HG03469 (cell line): ENCODE results near the gene CPEB3.
"Not testable (repeated sequence)": the region's sequence is repeated elsewhere in the genome, so short reads cannot be mapped to it uniquely, and the experiment has no call there.

Experiments
- ATAC-seq: cut with Tn5 transposase; IDR thresholded peaks from one replicate; pipeline ENCODE4 v1.9.1; 2021; ENCODE audit warnings: mild to moderate bottlenecking, moderate library complexity, moderate number of reproducible peaks; ENCODE audit not compliant: unreplicated experiment

CPEB3 gene

DNA sequence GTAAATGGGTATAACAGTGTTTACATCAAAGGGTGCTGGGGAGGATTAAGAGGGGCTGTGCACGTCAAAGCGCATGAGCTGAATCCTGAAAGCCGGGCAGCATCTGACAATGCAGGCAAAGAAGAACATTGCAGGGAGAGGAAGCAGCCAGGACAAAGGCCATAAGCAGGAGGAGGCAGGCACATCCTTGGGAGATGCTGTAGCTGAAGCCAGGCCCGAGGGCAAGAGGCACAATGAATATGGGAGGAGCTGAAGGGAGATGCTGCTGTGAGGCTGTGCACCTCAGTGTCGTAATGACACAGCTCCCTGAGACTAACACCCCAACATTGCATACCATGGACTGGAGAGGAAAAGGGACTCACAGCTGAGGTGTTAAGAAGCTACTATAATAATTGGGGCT lies 238.1 kb downstream of the CPEB3 start:
- ATAC-seq: no peak

DNA sequence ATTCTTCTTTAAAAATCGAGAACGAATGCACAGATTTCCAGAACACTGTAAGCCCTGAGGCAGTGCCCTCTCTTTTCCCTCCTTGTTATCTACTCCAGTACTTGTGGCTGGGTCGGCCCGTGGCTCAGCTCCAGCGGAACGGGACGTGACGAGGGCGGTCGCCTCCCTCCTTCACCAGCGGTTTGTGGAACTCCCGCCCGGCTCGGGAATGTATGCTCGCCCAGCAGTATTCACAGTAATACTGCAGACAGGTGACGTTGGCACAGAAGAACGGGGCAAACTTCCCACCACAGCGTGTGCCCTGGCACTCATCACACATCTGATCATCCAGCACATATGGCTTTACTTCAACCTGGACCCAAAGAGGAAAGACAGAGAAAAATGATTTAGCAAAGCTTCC lies 238.8 kb downstream of the CPEB3 start:
- no peak for ATAC-seq

DNA sequence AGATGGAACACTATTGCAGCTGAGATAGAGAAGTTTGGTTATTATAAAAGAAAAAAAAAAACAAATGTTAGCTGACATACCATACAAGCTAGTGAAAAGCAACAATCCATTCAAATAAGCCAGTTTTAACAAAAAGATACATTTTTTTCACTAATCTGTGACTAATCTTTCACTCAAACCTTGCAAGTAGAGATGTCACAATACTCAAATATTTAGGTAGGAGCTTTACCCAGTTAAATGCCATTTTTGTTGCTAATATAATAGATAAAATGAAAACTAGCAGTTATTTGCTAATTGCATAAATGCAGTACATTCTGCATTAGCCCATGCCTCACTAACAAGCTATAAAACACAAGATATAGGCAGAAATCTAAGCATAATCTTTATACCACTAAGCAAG lies 243.7 kb downstream of the CPEB3 start:
- no peak for ATAC-seq

DNA sequence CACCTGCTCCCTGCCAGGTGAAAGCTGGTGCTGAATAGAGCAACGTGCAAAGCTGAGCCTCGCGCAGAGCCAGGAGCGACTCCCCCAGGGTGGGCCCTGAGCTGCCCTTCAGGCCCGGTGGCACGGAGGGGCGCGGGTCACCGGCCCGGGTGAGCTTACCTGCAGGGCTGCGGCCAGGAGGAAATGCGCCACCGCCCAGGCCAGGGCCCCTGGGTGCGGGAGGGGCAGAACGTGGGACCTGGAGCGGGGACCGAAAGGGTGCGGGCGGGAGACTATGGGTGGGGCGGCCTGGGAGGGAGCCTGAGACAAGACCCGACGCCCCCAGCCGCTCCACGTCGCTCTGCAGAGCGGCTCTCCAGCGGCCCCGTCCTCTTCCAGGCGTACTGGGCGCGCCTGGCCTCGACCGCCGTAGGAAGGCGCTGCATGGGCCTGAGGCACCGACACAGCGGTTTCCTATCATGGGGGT lies 245.2 kb downstream of the CPEB3 start:
- no peak for ATAC-seq

DNA sequence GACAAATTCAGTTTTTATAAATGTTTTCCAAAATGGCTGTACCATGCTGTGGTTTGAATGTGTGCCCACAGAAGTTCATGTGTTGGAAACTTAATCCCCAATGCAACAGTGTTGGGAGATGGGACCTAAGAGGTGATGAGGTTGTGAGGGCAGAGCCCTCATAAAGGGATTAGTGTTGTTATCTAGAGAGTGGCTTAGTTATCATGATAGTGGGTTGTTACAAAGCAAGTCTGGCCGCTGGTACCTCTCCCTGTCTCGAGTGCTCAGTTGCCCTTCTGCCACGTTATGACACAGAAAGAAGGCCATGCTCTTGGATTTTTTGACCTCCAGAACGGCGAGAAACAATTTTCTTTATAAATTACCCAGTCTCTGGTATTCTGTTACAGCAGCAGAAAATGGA lies 248.3 kb downstream of the CPEB3 start:
- no peak for ATAC-seq

DNA sequence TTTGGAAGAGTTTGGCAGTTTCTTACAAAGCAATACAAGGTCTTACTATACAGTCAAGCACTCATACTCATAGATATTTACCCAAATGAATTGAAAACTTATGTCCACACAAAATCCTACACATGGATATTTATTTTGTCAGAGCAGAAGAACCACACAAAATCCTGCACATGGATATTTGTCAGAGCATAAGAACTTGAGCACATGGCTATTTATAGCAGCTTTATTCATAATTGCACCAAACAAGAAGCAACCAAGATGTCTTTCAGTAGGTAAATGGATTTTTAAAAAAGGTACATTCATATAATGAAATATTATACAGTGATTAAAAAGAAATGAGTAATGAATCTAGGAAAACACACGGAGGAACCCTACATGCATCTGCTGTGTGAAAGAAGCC lies 251.9 kb downstream of the CPEB3 start:
- no peak for ATAC-seq

DNA sequence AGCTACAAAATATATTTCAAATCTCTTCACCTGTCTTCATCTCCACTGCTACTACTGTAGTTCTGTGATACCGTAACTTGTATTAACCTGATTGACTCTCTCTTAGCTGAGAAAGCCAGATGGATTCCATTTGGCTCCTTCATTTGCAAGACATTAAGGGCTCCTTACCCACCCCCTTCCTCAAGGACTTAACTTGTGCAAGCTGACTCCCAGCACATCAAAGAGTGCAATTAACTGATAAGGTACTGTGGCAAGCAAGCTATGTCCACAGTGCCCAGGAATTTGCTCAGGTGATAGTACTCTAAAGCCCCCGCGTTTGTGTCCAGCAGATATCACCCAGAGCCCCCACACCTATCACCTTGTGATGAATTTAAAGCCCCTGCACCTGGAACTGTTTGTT lies 257.8 kb downstream of the CPEB3 start:
- not testable (repeated sequence) for ATAC-seq

DNA sequence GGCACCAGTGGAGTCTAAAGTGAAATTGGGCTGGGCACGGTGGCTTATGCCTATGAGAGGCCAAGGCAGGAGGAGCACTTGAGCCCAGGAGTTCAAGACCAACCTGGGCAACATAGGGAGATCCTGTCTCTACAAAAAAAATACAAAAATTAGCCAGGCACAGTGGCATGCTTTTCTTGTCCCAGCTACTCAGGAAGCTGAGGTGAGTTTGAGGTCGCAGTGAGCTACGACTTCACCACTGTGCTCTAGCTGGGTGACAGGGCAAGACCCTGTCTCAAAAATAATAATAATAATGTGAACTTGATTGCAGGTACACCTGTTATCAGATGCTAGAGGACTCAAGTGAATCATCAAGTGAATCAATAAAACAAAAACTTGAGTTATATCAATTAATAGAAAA lies 259.3 kb downstream of the CPEB3 start:
- ATAC-seq: no peak

DNA sequence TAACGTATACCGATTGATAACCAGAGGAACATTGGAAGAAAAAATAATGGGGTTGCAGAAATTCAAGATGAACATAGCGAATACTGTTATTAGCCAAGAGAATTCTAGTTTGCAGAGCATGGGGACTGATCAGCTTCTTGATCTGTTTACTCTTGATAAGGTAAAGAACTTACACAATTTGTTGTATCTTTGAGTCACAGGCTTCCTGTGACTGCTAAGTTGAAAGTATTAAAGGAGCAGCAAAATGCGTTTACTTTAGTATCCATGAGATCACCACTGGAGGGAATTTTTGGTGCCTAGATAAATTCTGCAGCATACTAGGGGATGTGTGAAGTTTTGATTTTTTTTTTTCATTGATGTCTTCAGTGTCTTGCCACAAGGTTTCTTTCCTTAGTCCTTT lies 263.7 kb downstream of the CPEB3 start:
- ATAC-seq: no peak

DNA sequence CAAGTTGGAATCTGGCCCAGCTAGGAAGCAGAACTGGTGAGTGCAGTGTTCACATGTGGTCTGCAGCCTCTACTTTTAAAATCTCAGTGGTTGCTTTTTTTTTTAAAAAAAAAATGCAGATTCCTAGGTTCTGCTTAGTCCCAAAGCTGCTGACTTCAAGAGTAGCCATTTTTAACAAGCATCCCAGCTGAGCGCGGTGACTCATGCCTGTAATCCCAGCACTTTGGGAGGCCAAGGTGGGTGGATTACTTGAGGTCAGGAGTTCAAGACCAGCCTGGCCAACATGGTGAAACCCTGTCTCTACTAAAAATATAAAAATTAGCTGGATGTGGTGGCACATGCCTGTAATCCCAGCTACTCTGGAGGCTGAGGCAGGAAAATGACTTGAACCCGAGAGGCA lies 265.5 kb downstream of the CPEB3 start:
- not testable (repeated sequence) for ATAC-seq

DNA sequence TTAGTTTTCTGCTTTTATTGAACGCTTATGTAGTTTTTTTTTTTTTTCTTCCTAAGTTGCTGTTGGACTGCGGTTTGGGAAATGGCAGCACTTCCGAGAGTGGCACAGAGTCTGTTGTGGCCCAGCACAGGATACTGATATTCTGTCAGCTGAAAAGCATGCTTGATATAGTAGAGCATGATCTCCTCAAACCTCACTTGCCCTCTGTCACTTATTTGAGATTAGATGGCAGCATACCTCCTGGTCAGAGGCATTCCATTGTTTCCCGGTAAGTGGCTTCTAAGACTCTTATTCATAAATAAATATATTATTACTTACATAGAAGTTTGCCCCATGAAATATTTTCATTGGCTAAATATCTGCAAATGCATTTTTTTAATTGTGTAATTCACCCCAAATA lies 266.2 kb downstream of the CPEB3 start:
- no peak for ATAC-seq

DNA sequence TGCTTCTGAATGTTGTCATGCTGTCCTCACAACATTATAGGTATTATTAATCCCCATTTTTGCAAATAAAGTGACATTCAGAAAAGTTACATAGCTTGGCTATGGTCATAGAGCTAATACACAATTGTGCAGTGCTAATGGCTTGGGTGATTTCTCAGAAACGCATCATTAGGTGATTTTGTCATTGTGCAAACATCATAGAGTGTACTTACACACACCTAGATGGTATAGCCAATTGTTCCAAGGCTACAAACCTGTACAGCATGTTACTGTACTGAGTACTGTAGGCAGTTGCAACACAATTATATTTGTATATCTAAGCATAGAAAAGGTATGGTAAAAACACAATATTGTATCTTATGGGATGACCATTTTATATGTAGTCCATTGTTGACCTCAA lies 276.3 kb downstream of the CPEB3 start:
- ATAC-seq: no peak

DNA sequence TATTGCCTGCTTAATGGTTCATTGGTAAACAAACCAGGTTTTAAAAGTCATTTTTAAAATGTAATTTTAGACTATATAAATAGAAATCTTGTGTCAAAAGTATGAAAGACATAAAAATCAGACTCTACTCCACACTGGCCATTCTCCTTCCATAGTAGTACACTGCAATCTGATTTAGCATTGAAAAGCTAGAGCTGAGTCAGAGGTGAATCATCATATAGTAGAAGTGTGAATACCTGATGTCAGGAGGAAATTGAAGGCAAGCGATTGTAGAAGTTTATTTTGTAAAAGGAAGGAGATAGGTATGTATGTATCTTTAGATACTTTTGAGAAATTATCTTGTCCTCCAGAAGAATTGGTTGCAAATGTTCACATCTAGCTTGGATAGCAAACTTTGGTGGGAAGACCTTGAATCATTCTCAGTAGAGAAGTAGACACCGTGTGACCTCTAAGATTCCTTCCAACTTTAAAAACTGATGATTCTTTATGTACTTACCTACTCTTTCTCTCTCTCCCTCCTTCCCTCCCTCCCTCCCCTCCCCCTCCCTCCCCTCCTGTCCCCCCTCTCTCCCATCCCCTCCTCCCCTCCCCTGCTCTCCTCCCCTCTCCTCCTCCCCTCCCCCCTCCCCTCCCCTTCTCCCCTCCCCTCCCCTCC lies 279.2 kb downstream of the CPEB3 start:
- no peak for ATAC-seq

DNA sequence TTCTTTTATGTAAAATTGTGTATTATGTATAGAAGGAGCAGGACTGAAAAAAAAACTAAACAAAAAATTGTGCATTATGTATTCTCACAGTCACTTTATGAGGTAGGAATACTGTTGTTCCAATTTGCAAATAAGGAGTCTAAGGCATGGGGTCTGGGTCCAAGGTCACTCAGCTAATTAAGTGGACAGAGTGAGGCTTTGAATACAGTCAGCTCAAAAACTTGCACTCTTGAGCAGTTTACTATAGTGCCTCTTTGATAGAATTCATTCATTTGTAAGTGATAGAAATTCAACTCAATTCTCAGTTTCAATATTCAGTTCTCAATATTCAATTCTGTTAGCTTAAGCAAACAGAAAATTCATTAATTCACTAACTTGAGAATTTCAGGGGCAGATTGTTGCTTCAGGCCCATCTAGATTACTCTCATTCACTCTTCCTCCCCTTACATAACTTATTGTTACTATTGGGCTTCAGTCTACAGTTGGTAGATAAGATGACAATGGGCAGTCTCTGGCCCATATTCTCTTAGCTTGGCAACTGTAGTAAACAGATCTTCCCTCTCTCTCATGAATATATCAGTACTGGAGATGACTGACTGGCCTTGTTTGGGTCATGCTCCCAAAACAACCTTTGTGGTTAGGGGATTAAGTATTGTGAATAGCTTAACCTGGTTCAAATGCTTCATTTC lies 280.7 kb downstream of the CPEB3 start:
- ATAC-seq: no peak

DNA sequence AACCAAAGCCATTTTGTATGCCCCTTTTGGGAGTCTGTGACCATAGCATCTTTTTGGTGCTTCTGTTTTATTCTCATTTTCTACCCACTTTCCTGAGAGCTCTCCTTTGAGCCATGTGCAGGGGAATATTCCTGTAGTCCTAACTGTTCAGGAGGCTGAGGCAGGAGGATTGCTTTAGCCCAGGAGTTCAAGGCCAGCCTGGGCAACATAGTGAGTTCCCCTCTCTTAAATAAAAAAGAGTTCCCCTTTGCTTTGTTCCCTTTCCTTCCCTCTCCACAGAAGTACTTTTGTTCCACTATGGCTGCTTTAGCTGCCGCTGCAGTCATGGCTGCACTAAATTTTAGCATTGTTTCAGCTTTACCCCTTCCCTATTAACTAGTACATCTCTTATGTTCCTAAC lies 281.4 kb downstream of the CPEB3 start:
- ATAC-seq: no peak

DNA sequence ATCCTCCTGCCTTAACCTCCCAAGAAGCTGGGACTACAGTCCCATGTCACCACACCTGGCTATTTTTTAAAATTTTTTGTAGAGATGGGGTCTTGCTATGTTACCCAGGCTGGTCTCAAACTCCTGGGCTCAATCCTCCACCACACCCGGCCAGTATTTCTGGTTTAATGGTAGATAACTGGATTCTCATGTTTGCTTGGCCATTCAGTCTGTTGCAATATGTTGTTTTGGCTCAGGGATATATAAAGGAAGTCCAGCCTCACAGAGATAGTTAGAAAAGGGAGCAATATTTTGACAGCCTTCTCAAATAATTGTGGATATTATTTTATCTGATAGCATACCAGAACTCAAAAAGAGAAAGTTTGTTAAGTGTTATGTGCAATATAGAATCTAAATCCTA lies 284.9 kb downstream of the CPEB3 start:
- no peak for ATAC-seq

DNA sequence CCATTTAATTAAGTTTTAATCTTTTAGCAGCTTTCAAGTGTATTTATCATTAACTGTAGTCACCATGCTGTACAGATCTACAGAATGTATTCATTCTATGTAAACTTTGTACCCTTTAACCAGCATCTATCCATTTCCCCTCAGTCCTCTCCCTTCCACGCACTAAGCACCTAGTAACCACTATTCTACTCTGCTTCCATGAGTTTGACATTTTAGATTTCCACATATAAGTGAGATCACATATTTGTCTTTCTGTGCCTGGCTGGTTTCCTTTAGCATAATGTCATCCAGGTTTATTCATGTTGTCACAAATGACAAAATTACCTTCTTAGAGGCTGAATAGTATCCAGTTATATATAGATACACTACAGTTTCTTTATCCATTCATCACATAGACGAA lies 287.6 kb downstream of the CPEB3 start:
- no peak for ATAC-seq

DNA sequence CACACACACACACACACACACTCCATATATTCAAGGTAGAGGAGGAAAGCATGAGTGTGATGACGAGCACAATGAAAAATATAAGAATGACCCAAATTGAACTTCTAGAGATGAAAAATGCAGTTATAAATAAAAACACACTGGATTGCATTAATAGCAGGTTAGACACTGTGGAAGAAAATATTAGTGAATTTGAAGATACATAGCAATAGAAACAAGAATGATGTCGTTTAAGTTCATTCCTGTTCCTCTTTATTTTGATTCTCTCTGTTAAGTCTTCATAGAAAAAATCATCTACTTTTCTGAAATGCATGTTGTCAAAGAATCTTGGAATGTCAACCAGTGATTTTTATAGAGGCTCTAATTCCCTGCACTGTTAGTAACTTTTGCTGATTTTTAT lies 288.9 kb downstream of the CPEB3 start:
- ATAC-seq: no peak

DNA sequence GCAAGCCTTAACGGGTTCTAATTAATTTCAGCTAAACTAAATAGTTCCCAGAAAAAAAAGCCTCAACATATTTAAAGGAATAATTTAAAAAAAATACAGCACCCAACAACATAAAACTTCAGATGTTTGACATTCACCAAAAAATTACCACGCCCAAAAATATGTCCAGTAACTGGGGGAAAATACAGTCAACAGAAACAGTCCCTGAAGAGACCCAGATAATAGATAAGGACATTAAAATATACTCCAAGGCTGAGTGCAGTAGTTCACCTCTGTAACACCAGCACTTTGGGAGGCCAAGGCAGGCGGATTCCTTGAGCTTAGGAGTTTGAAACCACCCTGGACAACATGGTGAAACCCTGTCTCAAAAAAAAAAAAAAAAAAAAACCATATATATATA lies 289.3 kb downstream of the CPEB3 start:
- ATAC-seq: no peak
